ENCODE measurements around the gene BICRAL. TPM values are rescaled to one million over a fixed set of nuclear protein-coding genes. Genes with fewer than 3 reads are reported as not detected.

BICRAL gene
- total and polyA plus RNA-seq, 2 donors (not counting 3 experiments of a cell fraction or from before 2014, with no cell fraction given), result 5.6 to 6.8 TPM

GRCh38 chr6:42818416-42818815 is 36.6 kb downstream of the BICRAL start:
- FAIRE-seq (no peak), DNase-seq (ENCODE audit: low read depth, low spot score) (no peak)
- no peak for TF ChIP-seq MAX (IDR thresholded peaks at IDR 0.05; ENCODE audit: insufficient read depth, insufficient read length)
- no peak for TF ChIP-seq POLR2AphosphoS5 (IDR thresholded peaks at IDR 0.05; ENCODE audit: insufficient read depth, low read depth, low read length)
- TF ChIP-seq POLR2A (IDR thresholded peaks at IDR 0.05; ENCODE audit: low read depth, low read length), result no peak
- no peak overlapping the region for H2AFZ ChIP-seq (ENCODE audit: low read depth, low read length)
- no peaks in the 10 kb centered on the region for H3K9me3 ChIP-seq (replicated peaks; ENCODE audit: control insufficient read depth, insufficient read depth, low read length)
- dilution Hi-C loops (cut with MboI; ENCODE audit: extremely low pct_ligation_motif_present, low sequenced_read_pairs), result no loop called here
- H3K9me1 ChIP-seq (replicated peaks; ENCODE audit: control insufficient read depth, extremely low read depth, insufficient read depth, low read length), result no peaks in the 10 kb centered on the region
- no peak overlapping the region for H3K27ac ChIP-seq (ENCODE audit: insufficient read depth, low read depth, low read length)
- intact Hi-C loops (cut with micrococcal nuclease), result no loop called here
- H3K4me3 ChIP-seq (replicated peaks in 1 of 3; ENCODE audit: insufficient read depth in 1 of 3, low read depth in 1 of 3, low read length in 3 of 3), result no peak overlapping the region
- no peaks in the 10 kb centered on the region for H3K27me3 ChIP-seq (ENCODE audit: control insufficient read depth in 2 of 2, insufficient read depth in 2 of 2, low read length in 2 of 2)
- peaks cover 0 to 2% of the 10 kb centered on the region in 2 experiments for H3K36me3 ChIP-seq (ENCODE audit: control insufficient read depth in 2 of 2, extremely low read depth in 1 of 2, insufficient read depth in 2 of 2, low read length in 2 of 2)
- POLR2A ChIA-PET, result interaction anchor here (0.6 kb wide), 1 partner anchor 36 kb away, joined by 3 read pairs; the partner anchor contains the start of gene BICRAL
- H3K4me1 ChIP-seq (ENCODE audit: control insufficient read depth, extremely low read depth, insufficient read depth, low read length), result no peaks in the 10 kb centered on the region
- H3K4me2 ChIP-seq (ENCODE audit: insufficient read depth, low read length), result no peak overlapping the region
- no peaks in the 10 kb centered on the region for H4K20me1 ChIP-seq (replicated peaks; ENCODE audit: control insufficient read depth, extremely low read depth, insufficient read depth, low read length)
- H3K9ac ChIP-seq (replicated peaks; ENCODE audit: extremely low read depth, insufficient read depth, low read length), result no peak overlapping the region
- no peaks in the 10 kb centered on the region for H3K79me2 ChIP-seq (ENCODE audit: control insufficient read depth, insufficient read depth, low read length)
- CTCF ChIA-PET, result interaction anchor here (1.0 to 1.4 kb wide), 3 partner anchors 13 to 138 kb away, joined by 3 to 5 read pairs (median 4); no protein-coding TSS in a partner anchor
- no TSS peak for BruUV-seq (replicated peaks)

DNA sequence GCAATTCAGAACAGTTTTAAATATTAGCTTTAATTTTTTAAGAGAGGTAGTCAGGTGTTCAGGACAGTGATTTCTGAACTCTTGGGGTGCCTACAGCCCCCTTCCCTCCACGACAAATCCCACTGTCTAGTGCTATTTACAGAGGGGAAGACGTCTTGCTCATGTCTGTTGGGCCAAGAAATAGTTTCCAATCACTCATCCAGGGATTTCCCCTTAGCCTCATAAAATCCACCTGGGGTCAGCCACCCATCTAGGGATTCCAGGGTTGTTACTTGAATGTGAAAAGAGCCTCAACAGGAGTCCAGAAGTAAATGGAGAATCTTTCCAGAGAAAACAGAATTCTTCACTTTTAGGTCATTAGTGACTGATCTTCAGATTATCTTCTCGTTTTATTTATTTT is 37.0 kb downstream of the BICRAL start:
- FAIRE-seq, result no peak
- no TSS peak for BruUV-seq (replicated peaks)
- H3K9ac ChIP-seq (replicated peaks; ENCODE audit: extremely low read depth, insufficient read depth, low read length), result no peak overlapping the region
- H3K4me2 ChIP-seq (ENCODE audit: insufficient read depth, low read length), result no peak overlapping the region
- no peak overlapping the region for H3K4me3 ChIP-seq (replicated peaks in 1 of 3; ENCODE audit: insufficient read depth in 1 of 3, low read depth in 1 of 3, low read length in 3 of 3)
- H3K9me1 ChIP-seq (replicated peaks; ENCODE audit: control insufficient read depth, extremely low read depth, insufficient read depth, low read length), result no peaks in the 10 kb centered on the region
- intact Hi-C loops (cut with micrococcal nuclease), result no loop called here
- no peak for TF ChIP-seq GATA2 (IDR thresholded peaks at IDR 0.05; ENCODE audit: insufficient read depth, insufficient read length, low read depth, low read length)
- no peak for TF ChIP-seq MYC (IDR thresholded peaks at IDR 0.05; ENCODE audit: low read depth, low read length)
- no peak for TF ChIP-seq EZH2 (IDR thresholded peaks at IDR 0.05; ENCODE audit: borderline replicate concordance, low read depth, low read length, severe bottlenecking)
- TF ChIP-seq POLR2A (IDR thresholded peaks at IDR 0.05; ENCODE audit: low read depth, low read length), result no peak
- TF ChIP-seq JUN (IDR thresholded peaks at IDR 0.05; ENCODE audit: borderline replicate concordance, insufficient read depth, insufficient read length, low read depth), result no peak
- no peak for TF ChIP-seq FOS (IDR thresholded peaks at IDR 0.05; ENCODE audit: borderline replicate concordance, insufficient read depth, low read length)
- TF ChIP-seq POLR2AphosphoS5 (IDR thresholded peaks at IDR 0.05; ENCODE audit: insufficient read depth, low read depth, low read length), result no peak
- TF ChIP-seq MAX (IDR thresholded peaks at IDR 0.05; ENCODE audit: insufficient read depth, insufficient read length), result no peak
- TF ChIP-seq, protein P1, sequence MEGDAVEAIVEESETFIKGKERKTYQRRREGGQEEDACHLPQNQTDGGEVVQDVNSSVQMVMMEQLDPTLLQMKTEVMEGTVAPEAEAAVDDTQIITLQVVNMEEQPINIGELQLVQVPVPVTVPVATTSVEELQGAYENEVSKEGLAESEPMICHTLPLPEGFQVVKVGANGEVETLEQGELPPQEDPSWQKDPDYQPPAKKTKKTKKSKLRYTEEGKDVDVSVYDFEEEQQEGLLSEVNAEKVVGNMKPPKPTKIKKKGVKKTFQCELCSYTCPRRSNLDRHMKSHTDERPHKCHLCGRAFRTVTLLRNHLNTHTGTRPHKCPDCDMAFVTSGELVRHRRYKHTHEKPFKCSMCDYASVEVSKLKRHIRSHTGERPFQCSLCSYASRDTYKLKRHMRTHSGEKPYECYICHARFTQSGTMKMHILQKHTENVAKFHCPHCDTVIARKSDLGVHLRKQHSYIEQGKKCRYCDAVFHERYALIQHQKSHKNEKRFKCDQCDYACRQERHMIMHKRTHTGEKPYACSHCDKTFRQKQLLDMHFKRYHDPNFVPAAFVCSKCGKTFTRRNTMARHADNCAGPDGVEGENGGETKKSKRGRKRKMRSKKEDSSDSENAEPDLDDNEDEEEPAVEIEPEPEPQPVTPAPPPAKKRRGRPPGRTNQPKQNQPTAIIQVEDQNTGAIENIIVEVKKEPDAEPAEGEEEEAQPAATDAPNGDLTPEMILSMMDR (IDR thresholded peaks at IDR 0.05; ENCODE audit: extremely low read depth in 1 of 2, insufficient read depth in 1 of 2, low read depth in 1 of 2, low read length in 2 of 2), result no peak
- no peaks in the 10 kb centered on the region for H3K9me3 ChIP-seq (replicated peaks; ENCODE audit: control insufficient read depth, insufficient read depth, low read length)
- no peak overlapping the region for H3K27ac ChIP-seq (ENCODE audit: insufficient read depth, low read depth, low read length)
- H3K27me3 ChIP-seq (ENCODE audit: control insufficient read depth in 2 of 2, insufficient read depth in 2 of 2, low read length in 2 of 2), result no peaks in the 10 kb centered on the region
- DNase-seq (ENCODE audit: low read depth, low spot score), result no peak
- peaks cover 0 to 2% of the 10 kb centered on the region in 2 experiments for H3K36me3 ChIP-seq (ENCODE audit: control insufficient read depth in 2 of 2, extremely low read depth in 1 of 2, insufficient read depth in 2 of 2, low read length in 2 of 2)
- no peaks in the 10 kb centered on the region for H3K4me1 ChIP-seq (ENCODE audit: control insufficient read depth, extremely low read depth, insufficient read depth, low read length)
- dilution Hi-C loops (cut with MboI; ENCODE audit: extremely low pct_ligation_motif_present, low sequenced_read_pairs), result no loop called here
- POLR2A ChIA-PET, result interaction anchor here (0.6 kb wide), 1 partner anchor 37 kb away, joined by 3 read pairs; the partner anchor contains the start of gene BICRAL
- CTCF ChIA-PET, result interaction anchor here (1.0 to 1.4 kb wide), 2 partner anchors 12 to 139 kb away, joined by 4 to 5 read pairs; no protein-coding TSS in a partner anchor
- no peaks in the 10 kb centered on the region for H3K79me2 ChIP-seq (ENCODE audit: control insufficient read depth, insufficient read depth, low read length)
- no peak overlapping the region for H2AFZ ChIP-seq (ENCODE audit: low read depth, low read length)
- no peaks in the 10 kb centered on the region for H4K20me1 ChIP-seq (replicated peaks; ENCODE audit: control insufficient read depth, extremely low read depth, insufficient read depth, low read length)

Measured in endothelial cell of umbilical vein (primary cell).